Measurements from ENCODE around the gene KLF15. TPM values are rescaled to one million over a fixed set of nuclear protein-coding genes. Genes with fewer than 3 reads are reported as not detected.

The KLF15 gene
- total RNA-seq, 1 experiment from 2014 or later: 1.5 TPM

- DNase-seq (ENCODE audit: low read depth): no peak
Measured at GRCh38 chr3:126320517-126321293, 36.5 kb downstream of the KLF15 start.

GRCh38 chr3:126319701-126320295 lies 37.4 kb downstream of the KLF15 start:
- no peak for DNase-seq (ENCODE audit: low read depth)

DNA sequence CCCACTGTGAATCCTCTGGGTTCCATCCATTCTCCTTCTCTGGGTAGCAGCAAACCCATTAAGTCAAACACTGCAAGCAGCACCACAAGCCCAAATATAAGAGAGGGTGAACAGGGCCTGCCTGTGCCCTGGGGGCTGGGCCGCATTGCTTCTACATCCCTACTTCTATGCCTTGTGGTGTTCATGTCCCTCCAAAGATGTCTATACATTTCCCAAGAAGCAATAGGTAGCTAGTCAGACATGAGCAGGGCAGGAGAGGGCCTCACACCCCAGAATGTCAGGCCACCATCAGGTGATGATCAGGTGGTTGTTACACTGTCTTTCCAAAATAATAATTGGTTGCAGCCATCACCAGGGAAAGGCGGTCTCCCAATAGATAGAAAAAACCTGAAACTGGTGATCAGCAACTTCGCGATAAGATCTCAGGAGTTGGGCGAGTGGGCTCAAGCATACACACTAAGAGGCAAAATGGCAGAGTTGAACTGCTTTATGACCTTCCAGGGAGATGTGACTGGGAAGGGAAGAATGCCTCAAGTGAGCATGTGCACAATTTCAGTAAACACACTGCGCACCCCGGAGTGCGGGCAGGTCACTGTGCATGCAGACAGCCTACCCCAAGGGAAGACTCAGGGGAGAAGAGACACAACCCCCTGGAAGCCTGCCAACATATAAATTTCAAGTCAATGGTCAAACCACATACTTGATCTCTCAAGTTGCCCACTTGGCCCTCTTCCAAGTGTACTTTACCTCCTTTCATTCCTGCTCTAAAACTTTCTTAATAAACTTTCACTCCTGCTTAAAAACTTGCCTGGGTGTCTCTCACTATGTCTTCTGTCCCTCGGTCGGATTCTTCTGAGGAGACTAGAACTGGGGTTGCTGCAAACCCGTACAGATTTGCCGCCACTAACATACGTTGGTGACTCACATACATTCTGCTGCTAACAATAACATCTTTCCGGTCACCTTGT lies 39.9 kb downstream of the KLF15 start:
- no peak for DNase-seq (ENCODE audit: low read depth)

DNA sequence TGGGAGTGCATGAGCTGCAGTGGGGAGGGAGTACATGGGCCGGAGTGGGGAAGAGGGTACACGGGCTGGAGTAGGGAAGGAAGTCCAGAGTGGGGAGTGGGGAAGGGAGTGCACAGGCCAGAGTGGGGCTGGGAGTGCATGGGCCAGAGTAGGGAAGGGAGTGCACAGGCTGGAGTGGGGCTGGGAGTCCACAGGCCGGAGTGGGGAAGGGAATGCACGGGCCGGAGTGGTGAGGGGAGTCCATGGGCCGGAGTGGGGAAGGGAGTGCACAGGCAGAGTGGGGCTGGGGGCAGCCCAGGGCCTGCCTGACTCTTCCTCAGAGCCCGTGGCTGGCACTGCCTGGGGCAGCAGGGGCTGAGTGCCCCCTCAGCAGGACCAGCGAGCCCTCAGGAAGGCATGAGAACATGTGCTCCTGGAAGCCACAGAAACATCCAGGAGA lies 40.7 kb downstream of the KLF15 start:
- no peak for DNase-seq (ENCODE audit: low read depth)

DNA sequence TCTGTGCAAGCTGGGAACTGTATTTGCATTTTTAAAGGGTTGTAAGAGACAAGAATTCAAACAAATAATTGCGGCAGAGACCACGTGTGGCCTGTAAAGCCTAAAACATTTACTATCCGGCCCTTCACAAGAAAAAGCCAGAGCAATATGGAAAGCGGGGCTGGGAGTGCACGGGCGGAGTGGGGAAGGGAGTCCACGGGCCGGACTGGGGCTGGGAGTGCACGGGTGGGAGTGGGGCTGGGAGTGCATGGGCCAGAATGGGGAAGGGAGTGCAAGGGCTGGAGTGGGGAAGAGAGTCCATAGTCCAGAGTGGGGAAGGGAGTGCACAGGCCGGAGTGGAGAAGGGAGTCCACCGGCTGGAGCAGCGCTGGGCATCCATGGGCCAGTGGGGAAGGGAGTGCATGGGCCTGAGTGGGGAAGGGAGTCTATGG lies 41.2 kb downstream of the KLF15 start:
- no peak for DNase-seq (ENCODE audit: low read depth)

GRCh38 chr3:126314790-126315658 lies 42.2 kb downstream of the KLF15 start:
- DNase-seq (ENCODE audit: low read depth): no peak

GRCh38 chr3:126314305-126314789 lies 42.9 kb downstream of the KLF15 start:
- DNase-seq (ENCODE audit: low read depth): no peak

GRCh38 chr3:126313580-126314304 lies 43.5 kb downstream of the KLF15 start:
- no peak for DNase-seq (ENCODE audit: low read depth)

- no peak for DNase-seq (ENCODE audit: low read depth)
Measured at GRCh38 chr3:126313166-126313565, 44.0 kb downstream of the KLF15 start.

DNA sequence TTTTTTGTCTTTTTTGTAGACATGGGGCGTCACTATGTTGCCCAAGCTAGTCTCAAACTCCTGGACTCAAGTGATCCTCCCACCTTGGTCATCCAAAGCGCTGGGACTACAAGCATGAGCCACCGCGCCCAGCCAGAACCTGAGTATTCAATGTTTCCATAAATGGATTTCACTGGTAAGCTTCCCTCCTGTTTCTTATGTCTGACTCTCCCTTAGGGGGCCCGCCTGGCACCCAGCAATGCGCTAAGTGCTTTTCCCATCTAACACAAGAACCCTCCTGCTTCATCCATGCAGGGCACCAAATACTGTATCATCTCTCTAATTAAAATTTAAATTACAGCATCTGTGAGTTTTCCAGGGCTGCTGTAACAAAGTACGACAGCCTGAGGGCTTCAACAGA lies 44.9 kb downstream of the KLF15 start:
- no peak for DNase-seq (ENCODE audit: low read depth)

DNA sequence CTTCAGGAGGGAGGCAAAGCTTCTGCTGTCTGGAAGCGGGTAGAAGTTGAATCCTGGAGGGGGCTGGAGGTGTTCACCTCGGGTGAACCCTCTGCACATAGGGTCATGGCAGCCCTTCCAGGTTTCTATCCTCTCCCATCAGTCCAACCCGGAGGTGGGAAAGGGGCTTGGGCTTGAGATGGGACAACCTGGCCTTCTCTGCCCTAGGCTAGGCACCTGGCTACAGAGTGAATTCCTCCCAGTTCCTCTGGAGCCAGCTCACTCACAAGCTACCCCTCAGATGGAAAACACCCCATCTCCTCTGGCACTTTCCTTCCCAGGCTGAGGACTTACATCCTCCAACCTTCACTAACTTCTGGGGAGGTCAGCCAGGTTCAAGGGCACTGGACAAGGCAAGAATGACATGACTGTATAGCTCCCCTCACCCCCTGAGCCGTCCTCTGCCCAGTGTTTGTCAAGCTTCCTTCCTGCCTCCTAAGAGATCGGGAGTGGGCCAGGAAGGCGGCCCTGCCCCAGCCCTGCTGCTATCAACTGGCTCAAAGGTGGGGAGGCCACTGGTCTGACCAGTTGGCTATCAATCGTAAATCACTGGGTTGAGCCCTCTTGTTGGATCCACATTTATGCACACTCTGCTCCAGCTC lies 45.8 kb downstream of the KLF15 start:
- DNase-seq (ENCODE audit: low read depth): no peak

DNA sequence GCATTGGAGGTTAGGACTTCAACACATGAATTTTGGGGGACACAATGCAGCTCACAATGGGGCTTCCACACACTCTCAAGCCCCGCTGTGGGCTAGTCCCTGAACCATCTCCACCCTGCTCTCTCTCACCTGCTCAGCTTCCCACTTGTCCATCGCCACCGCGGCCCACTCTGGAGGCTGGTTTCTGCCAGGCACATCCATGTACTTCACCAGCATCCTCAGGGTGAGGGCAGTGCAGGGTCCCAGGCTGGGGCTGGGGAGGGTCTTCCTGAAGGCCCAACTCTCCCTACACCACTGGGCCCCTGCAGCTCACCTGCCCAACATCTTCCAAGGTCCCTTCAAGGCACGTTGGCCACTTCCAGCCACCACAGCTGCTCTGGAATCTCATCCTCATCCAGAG lies 46.4 kb downstream of the KLF15 start:
- DNase-seq (ENCODE audit: low read depth): no peak

GRCh38 chr3:126309861-126310655 lies 47.1 kb downstream of the KLF15 start:
- DNase-seq (ENCODE audit: low read depth): no peak

- DNase-seq (ENCODE audit: low read depth): no peak
Measured at GRCh38 chr3:126309165-126309564, 48.0 kb downstream of the KLF15 start.

DNA sequence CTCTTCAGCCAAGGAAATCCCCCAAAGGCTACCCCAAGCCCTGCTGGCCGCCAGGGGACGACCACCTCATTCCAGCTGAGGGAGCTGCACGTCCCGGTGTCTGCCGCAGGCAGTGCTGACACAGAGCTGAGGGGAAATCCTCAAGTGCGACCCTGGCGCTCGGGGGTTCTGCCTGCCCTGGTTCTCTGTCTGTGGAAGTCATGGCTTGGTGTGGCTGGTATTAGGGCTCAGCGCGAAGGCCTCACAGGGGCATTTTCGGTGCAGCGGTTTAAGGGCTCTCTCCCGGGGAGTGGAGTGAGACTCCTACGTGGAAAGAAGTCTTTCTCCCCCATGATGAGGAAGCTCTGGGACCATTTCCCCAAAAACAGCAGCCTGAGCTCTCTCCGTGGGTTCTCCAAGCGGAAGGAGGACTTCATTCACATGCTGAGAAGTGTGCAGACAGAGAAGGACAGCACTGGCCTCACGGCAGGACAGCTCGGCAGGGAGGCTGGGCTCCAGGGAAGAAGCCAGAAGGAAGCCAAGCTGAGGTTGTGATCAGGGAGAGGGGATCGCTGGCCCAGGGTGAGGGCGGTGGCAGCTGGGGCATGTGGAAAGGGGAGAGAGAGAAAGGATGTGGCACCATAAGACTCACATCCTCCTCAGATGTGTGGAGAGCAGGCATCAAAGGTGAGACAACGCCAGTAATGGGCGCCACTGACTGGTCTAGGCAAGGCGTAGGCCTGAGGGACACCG lies 48.6 kb downstream of the KLF15 start:
- DNase-seq (ENCODE audit: low read depth): no peak

GRCh38 chr3:126307591-126308393 lies 49.4 kb downstream of the KLF15 start:
- DNase-seq (ENCODE audit: low read depth): no peak

- no peak for DNase-seq (ENCODE audit: low read depth)
Measured at GRCh38 chr3:126306888-126307482, 50.2 kb downstream of the KLF15 start.

Data from Daoy (cell line).